Measurements from ENCODE around the gene SLC37A4. TPM values are rescaled to one million over a fixed set of nuclear protein-coding genes. Genes with fewer than 3 reads are reported as not detected.
"Not testable (repeated sequence)": the region's sequence is repeated elsewhere in the genome, so short reads cannot be mapped to it uniquely, and the experiment has no call there.

Gene SLC37A4
- total RNA-seq, 1 donor from 2014 or later: 12.1 TPM

DNA sequence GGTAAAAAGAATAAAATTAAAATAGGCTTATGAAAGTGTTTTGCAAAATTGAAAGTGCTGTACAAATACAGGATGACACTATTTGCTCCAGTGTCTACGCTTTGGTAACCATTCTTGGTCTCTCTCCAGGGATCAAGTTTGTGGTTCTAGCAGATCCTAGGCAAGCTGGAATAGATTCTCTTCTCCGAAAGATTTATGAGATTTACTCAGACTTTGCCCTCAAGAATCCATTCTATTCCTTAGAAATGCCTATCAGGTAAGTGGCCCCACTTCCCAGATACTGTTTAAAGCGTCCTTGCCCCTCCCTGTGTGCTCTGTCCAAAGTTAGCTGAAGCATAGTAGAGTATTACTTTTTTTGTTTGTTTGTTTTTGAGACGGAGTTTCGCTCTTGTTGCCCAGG is 9.0 kb downstream of the SLC37A4 start:
- no peak for ATAC-seq (ENCODE audit: low read depth)
- TF ChIP-seq, protein P1, sequence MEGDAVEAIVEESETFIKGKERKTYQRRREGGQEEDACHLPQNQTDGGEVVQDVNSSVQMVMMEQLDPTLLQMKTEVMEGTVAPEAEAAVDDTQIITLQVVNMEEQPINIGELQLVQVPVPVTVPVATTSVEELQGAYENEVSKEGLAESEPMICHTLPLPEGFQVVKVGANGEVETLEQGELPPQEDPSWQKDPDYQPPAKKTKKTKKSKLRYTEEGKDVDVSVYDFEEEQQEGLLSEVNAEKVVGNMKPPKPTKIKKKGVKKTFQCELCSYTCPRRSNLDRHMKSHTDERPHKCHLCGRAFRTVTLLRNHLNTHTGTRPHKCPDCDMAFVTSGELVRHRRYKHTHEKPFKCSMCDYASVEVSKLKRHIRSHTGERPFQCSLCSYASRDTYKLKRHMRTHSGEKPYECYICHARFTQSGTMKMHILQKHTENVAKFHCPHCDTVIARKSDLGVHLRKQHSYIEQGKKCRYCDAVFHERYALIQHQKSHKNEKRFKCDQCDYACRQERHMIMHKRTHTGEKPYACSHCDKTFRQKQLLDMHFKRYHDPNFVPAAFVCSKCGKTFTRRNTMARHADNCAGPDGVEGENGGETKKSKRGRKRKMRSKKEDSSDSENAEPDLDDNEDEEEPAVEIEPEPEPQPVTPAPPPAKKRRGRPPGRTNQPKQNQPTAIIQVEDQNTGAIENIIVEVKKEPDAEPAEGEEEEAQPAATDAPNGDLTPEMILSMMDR (IDR thresholded peaks at IDR 0.05): no peak
- ChIA-PET POLR2A (interaction anchor here (1.3 kb wide), 1 partner anchor 63 kb away, joined by 12 read pairs; the partner anchor contains the start of gene HMBS), CTCF (interaction anchor here (0.7 kb wide), 1 partner anchor 12 kb away, joined by 3 read pairs; no protein-coding TSS in a partner anchor)
- Mint-ChIP-seq H3K27ac (no peak overlapping the region), H3K9me3 (no peaks in the 10 kb centered on the region), H3K4me1 (peaks cover 38% of the 10 kb centered on the region), H3K27me3 (no peaks in the 10 kb centered on the region), H3K36me3 (ENCODE audit: low read depth) (peaks cover 74% of the 10 kb centered on the region), H3K4me3 (no peak overlapping the region)
- intact Hi-C loops (cut with micrococcal nuclease): no loop called here
- DNase-seq: no peak

DNA sequence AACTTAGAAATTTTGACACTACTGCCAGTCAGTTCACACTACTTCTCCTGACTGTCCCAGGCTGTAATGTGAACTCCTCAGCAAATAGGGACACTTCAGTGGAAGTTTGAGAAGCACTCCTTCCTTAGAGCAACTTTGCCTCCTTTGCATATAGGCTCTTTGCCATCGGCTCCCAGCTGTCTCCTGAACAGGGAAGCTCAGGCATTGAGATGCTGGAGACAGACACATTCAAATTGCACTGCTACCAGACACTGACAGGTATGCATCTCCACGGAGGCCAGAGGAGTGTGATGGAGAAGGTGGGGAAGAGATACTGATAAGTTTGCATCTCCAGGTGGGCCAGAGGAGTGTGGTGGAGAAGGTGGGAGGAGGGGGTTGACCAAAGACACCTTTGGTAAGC is 10.7 kb downstream of the SLC37A4 start:
- POLR2A ChIA-PET: interaction anchor here (0.6 to 3.4 kb wide), 7 partner anchors 10 to 87 kb away, joined by 3 to 33 read pairs (median 18); partner anchors contain the start of genes C2CD2L, CENATAC, DPAGT1 and HYOU1
- DNase-seq (no peak), ATAC-seq (ENCODE audit: low read depth) (no peak)
- CTCF ChIA-PET: interaction anchor here (1.4 kb wide), 1 partner anchor 12 kb away, joined by 3 read pairs; no protein-coding TSS in a partner anchor
- no peaks in the 10 kb centered on the region for H3K9me3 Mint-ChIP-seq
- intact Hi-C loops (cut with micrococcal nuclease): loop anchor here (5.0 kb wide), 2 partner anchors 177 to 228 kb away; partner anchors contain the start of gene DDX6
- H3K4me3 Mint-ChIP-seq: peak overlapping the region; percentile 99
- no peaks in the 10 kb centered on the region for H3K27me3 Mint-ChIP-seq
- TF ChIP-seq, protein P1 (IDR thresholded peaks at IDR 0.05): no peak
- H3K27ac Mint-ChIP-seq: no peak overlapping the region
- peaks cover 53% of the 10 kb centered on the region for H3K4me1 Mint-ChIP-seq
- peaks cover 81% of the 10 kb centered on the region for H3K36me3 Mint-ChIP-seq (ENCODE audit: low read depth)

DNA sequence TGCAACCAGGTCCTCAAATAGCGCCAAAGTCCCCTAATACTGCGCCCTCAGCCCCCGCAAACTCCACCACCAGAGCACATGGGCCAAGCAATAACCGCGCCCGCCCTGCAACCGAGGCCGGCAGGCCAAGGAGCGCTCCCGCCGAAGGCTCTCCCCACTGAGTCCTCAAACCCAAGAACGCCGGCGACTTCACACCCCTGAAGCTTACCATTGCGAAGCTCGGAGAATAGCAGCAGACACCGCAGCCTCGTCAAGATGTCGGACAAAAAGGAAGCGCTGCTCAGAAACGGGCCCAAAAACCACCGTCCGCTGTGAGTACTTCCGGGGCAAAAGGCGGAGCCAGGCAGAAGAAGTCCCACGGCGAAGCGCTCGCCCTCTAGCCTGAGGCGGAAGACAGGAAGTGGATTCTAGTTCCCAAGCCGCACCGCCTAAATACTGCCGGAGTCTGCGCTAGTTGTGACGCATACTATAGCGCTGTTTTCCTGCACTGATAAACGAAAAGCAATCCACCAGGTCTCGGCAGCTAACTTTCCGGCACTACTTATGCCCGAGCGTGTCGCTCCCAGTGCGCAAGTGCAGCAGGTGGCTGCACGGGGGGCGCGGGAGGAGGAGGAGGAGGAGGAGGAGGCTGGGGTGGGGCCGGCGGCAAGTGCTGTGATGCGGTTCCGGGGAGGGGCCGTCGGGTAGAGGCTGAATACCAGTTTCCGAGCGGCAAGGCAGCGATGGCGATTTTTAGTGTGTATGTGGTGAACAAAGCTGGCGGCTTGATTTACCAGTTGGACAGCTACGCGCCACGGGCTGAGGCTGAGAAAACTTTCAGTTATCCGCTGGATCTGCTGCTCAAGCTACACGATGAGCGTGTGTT is 12.4 kb downstream of the SLC37A4 start, which contains the start of the genes RPS25 and TRAPPC4:
Gene RPS25, minus strand, starts transcription at position 270 of the 865 bp plus-strand sequence. Its CDS starts 59 bp downstream, at position 211.
Gene TRAPPC4, plus strand, starts transcription at position 693 of the 865 bp plus-strand sequence. Its CDS starts 30 bp downstream, at position 723.
- peak within 1 kb of the TSS; percentile 100 for H3K27ac Mint-ChIP-seq
- peak; percentile 90 for DNase-seq
- ChIA-PET CTCF (interaction anchor here (0.6 to 1.4 kb wide), 3 partner anchors 13 to 110 kb away, joined by 3 to 4 read pairs (median 3); no protein-coding TSS in a partner anchor), POLR2A (interaction anchor here (0.6 to 3.4 kb wide), 27 partner anchors 10 to 582 kb away, joined by 3 to 33 read pairs (median 5); partner anchors contain the start of genes C2CD2L, CBL, CENATAC and CXCR5)
- no peaks in the 10 kb centered on the region for H3K9me3 Mint-ChIP-seq
- H3K27me3 Mint-ChIP-seq: no peaks in the 10 kb centered on the region
- TF ChIP-seq, protein P1 (IDR thresholded peaks at IDR 0.05): no peak
- intact Hi-C loops (cut with micrococcal nuclease): loop anchor here (1.0 to 5.0 kb wide), 10 partner anchors 12 to 226 kb away; partner anchors contain the start of genes CENATAC, DDX6, HYOU1 and SLC37A4
- peaks cover 79% of the 10 kb centered on the region for H3K36me3 Mint-ChIP-seq (ENCODE audit: low read depth)
- H3K4me3 Mint-ChIP-seq: peak within 1 kb of the TSS; percentile 99
- ATAC-seq (ENCODE audit: low read depth): peak; percentile 87
- peaks cover 54% of the 10 kb centered on the region for H3K4me1 Mint-ChIP-seq

DNA sequence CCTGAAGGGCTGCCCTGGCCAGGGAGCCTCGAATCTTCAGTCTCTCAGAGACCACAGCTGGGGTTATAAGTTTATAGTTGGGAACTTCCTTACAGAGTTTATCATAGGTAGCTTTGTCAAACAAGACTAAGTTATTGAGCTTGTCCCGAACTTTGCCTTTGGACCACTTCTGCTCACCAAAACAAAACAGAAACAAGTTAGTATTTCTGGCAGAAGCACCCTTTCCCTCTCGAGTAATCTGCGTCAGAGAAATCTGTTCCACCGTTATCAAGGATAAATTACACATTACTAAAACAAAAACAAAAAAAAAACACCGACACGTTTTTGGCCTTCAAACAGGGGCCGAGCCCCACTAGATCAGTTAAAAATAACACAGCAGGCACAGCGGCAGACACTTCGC is 13.3 kb downstream of the SLC37A4 start:
- ChIA-PET CTCF (interaction anchor here (0.7 kb wide), 1 partner anchor 793 kb away, joined by 3 read pairs; no protein-coding TSS in a partner anchor), POLR2A (interaction anchor here (0.7 to 3.4 kb wide), 4 partner anchors 13 to 77 kb away, joined by 3 to 33 read pairs (median 22); partner anchors contain the start of genes CENATAC, SLC37A4 and VPS11)
- H3K27ac Mint-ChIP-seq: peak overlapping the region; percentile 100
- H3K36me3 Mint-ChIP-seq (ENCODE audit: low read depth): peaks cover 80% of the 10 kb centered on the region
- not testable (repeated sequence) for DNase-seq; H3K9me3 Mint-ChIP-seq; ATAC-seq (ENCODE audit: low read depth); H3K27me3 Mint-ChIP-seq
- intact Hi-C loops (cut with micrococcal nuclease): loop anchor here (5.0 kb wide), 2 partner anchors 180 to 225 kb away; partner anchors contain the start of gene DDX6
- H3K4me1 Mint-ChIP-seq: peaks cover 54% of the 10 kb centered on the region
- H3K4me3 Mint-ChIP-seq: peak overlapping the region; percentile 99

DNA sequence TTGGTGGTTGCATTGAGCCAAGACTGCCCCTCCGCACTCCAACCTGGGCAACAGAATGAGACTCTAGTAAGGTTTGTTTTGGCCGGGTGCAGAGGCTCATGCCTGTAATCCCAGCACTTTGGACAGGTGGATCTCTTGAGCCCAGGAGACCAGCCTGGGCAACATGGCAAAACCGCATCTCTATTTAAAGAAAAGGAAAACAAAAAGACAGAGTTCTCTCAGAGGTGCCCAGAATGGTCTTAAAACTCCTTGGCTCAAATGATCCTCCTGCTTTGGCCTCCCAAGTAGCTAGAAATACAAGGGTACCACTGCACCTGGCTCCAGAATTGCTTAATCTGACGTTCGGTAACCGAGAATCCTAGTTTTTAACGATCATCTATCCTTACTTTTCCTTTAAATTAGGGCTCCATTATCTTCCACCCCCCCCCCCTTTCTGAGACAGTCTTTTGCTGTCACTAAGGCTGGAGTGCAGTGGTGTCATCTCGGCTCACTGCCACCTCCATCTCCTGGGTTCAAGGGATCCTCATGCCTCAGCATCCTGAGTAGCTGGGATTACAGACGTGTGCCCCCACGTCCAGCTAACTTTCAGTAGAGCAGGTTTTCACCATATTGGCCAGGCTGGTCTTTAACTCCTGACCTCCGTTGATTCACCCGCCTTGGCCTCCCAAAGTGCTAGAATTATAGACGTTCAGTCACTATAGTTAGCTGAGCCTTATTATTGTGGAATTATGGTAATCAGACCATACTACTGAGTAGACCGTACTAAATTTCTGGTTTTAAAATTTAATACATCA is 14.3 kb downstream of the SLC37A4 start:
- Mint-ChIP-seq H3K9me3 (no peaks in the 10 kb centered on the region), H3K27ac (peak overlapping the region; percentile 100), H3K27me3 (no peaks in the 10 kb centered on the region), H3K4me3 (peak overlapping the region; percentile 99), H3K36me3 (ENCODE audit: low read depth) (peaks cover 79% of the 10 kb centered on the region), H3K4me1 (peaks cover 52% of the 10 kb centered on the region)
- TF ChIP-seq, protein P1 (IDR thresholded peaks at IDR 0.05): no peak
- no peak for ATAC-seq (ENCODE audit: low read depth)
- POLR2A ChIA-PET: interaction anchor here (0.5 to 3.9 kb wide), 5 partner anchors 18 to 581 kb away, joined by 3 to 23 read pairs (median 7); partner anchors contain the start of genes CENATAC and VPS11
- DNase-seq: no peak
- CTCF ChIA-PET: no interaction called here
- intact Hi-C loops (cut with micrococcal nuclease): loop anchor here (5.0 kb wide), 2 partner anchors 181 to 224 kb away; partner anchors contain the start of gene DDX6
